Common myeloid progenitor, CD34-positive (primary cell): ENCODE data around the gene RAD51B.
A peak's percentile ranks its signal among the peaks of the same experiment; 100 is the strongest.

Experiments used
- CTCF ChIA-PET: fragments of 350-600 bp; sonication (Branson Sonifier 250); formaldehyde crosslinking; loops from one replicate; lab custom pipeline; 2021; ENCODE audit warnings: antibody characterized with exemption; lab: Charles Lee
- POLR2A ChIA-PET: fragments of 350-600 bp; sonication (Branson Sonifier 250); formaldehyde crosslinking; loops from one replicate; lab custom pipeline; 2021; ENCODE audit warnings: antibody characterized with exemption; lab: Charles Lee
- DNase-seq, 3 donors: peaks; one replicate each; pipeline versions ENCODE4 v3.0.0 to v3.0.0-alpha.2; 2013
- H3K27ac ChIP-seq, 2 experiments: 1 replicate in 1 of 2; 2 replicates in 1 of 2; pipeline ENCODE4 v1.7.0; 2013; ENCODE audit warnings: inconsistent platforms in 2 of 2, low read length in 2 of 2, mild to moderate bottlenecking in 2 of 2, low read depth in 1 of 2, moderate library complexity in 1 of 2; ENCODE audit not compliant: severe bottlenecking in 2 of 2, insufficient read depth in 1 of 2, poor library complexity in 1 of 2
- H3K27me3 ChIP-seq, 5 experiments: replicated peaks in 2 of 5; 1 replicate in 3 of 5; 2 replicates in 2 of 5; pipeline versions ENCODE4 v1.6.1 to v1.7.0; 2013; ENCODE audit warnings: low read length in 4 of 5, mild to moderate bottlenecking in 2 of 5, moderate library complexity in 2 of 5, inconsistent platforms in 1 of 5; ENCODE audit not compliant: insufficient read depth in 5 of 5, control insufficient read depth in 4 of 5
- H3K36me3 ChIP-seq, 4 experiments: 1 replicate in 2 of 4; 2 replicates in 2 of 4; pipeline versions ENCODE4 v1.6.1 to v1.7.0; 2013; ENCODE audit warnings: low read length in 3 of 4, control low read depth in 1 of 4, mild to moderate bottlenecking in 1 of 4; ENCODE audit not compliant: control insufficient read depth in 4 of 4, insufficient read depth in 4 of 4
- H3K4me1 ChIP-seq, 4 experiments: 1 replicate in 3 of 4; 2 replicates in 1 of 4; pipeline versions ENCODE4 v1.6.1 to v1.7.1; 2013; ENCODE audit warnings: low read length in 3 of 4, mild to moderate bottlenecking in 3 of 4, control low read depth in 1 of 4, inconsistent platforms in 1 of 4, moderate library complexity in 1 of 4; ENCODE audit not compliant: control insufficient read depth in 4 of 4, insufficient read depth in 4 of 4; ENCODE audit errors: control extremely low read depth in 1 of 4
- H3K4me3 ChIP-seq, 7 experiments: 1 replicate in 4 of 7; 2 replicates in 3 of 7; pipeline versions ENCODE4 v1.5.1 to v1.7.0; 2013; ENCODE audit warnings: mild to moderate bottlenecking in 7 of 7, low read length in 6 of 7, moderate library complexity in 6 of 7, inconsistent platforms in 2 of 7, low read depth in 2 of 7, control low read depth in 1 of 7; ENCODE audit not compliant: insufficient read depth in 4 of 7, control insufficient read depth in 1 of 7; ENCODE audit errors: extremely low read depth in 1 of 7
- H3K9me3 ChIP-seq, 5 experiments: 1 replicate in 4 of 5; 2 replicates in 1 of 5; pipeline versions ENCODE4 v1.6.1 to v1.7.1; 2013; ENCODE audit warnings: low read length in 4 of 5, mild to moderate bottlenecking in 2 of 5, inconsistent platforms in 1 of 5, low read depth in 1 of 5, moderate library complexity in 1 of 5; ENCODE audit not compliant: control insufficient read depth in 4 of 5, insufficient read depth in 2 of 5; ENCODE audit errors: control extremely low read depth in 1 of 5
- WGBS: methylation state at CpG from one replicate; pipeline ENCODE4 v1.1.5; 2013; ENCODE audit not compliant: insufficient coverage; 5-methylcytosine and 5-hydroxymethylcytosine counted together

Gene RAD51B

DNA sequence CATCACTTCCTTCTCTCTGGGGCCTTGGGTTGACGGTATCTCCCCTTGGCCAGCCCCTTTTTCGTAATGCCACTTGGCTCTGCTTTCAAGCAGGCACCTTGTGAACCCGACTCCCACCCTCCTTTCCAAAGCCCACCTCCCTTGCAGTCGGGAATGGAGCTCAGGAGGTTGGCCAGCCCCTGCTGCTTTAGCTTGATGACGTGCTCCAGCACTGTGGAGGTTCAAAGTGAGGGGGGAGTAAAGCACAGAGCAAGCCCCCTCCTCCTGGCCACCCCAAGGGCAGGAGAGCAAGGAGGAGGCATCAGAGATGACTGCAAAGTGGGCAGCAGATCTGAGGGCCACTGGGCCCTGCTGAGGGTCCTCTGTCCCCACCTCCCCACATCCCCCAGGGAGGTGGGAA is 869.9 kb downstream of the RAD51B start:
- DNase-seq, result no peak
- Histone ChIP-seq H3K9me3 (no peaks in the 10 kb centered on the region), H3K27ac (no peak overlapping the region), H3K36me3 (no peaks in the 10 kb centered on the region), H3K4me1 (peaks cover 11 to 55% (median 43%) of the 10 kb centered on the region in 4 experiments), H3K27me3 (no peaks in the 10 kb centered on the region), H3K4me3 (no peak overlapping the region)
- 17% methylated on average over 1 of the region's 5 CpGs for WGBS
- CTCF ChIA-PET, result interaction anchor here (1.9 kb wide), 1 partner anchor 44 kb away, joined by 5 read pairs; no protein-coding TSS in a partner anchor
- POLR2A ChIA-PET, result no interaction called here

DNA sequence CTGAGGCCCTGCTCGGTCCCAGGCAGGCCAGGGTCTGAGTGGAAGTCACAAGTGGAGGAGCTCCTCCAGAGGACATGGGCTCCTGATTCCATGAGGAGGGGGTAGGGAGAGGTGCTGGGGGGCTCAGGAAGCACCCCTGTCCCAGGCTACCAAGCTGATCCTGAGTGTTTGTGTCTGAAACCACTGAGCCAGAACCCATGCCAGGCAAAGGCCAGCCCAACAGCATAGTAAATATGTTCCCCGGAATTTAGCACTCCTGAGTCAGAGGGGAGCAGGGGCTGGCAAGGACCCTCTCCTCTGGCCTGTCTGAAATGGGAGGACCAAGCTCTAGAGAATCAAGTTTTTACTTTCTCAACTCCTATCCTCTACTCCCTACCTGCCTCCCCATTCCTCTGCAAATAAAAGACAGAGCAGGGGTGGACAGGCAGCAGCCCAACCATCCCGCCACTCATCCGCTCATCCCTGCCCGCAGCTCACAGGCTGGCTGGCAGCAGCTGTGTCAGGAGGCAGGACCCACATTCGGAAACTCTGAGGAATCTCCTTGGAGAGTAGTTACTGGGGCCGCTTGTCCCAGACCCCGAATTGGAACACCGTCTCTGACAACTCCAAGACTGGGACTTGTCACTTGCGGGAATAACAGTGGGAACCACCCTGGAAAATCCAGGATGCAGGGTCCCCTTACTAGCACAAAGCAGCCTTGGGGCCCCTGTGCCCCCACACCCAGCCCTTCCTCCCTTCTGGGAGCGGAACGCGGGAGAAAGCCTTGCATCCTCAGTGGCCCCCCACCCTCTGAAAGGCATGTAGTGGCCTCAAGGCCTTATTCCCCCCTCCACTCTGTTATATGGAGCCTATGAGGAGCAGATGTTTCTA is 870.7 kb downstream of the RAD51B start:
- Histone ChIP-seq H3K4me1 (peaks cover 3 to 51% (median 41%) of the 10 kb centered on the region in 4 experiments), H3K9me3 (no peaks in the 10 kb centered on the region), H3K36me3 (no peaks in the 10 kb centered on the region), H3K4me3 (no peak overlapping the region), H3K27me3 (no peaks in the 10 kb centered on the region), H3K27ac (no peak overlapping the region)
- no peak for DNase-seq
- ChIA-PET CTCF (interaction anchor here (0.8 to 1.9 kb wide), 2 partner anchors 29 to 43 kb away, joined by 3 to 5 read pairs; no protein-coding TSS in a partner anchor), POLR2A (no interaction called here)
- 98% methylated on average over 10 of the region's 13 CpGs for WGBS

DNA sequence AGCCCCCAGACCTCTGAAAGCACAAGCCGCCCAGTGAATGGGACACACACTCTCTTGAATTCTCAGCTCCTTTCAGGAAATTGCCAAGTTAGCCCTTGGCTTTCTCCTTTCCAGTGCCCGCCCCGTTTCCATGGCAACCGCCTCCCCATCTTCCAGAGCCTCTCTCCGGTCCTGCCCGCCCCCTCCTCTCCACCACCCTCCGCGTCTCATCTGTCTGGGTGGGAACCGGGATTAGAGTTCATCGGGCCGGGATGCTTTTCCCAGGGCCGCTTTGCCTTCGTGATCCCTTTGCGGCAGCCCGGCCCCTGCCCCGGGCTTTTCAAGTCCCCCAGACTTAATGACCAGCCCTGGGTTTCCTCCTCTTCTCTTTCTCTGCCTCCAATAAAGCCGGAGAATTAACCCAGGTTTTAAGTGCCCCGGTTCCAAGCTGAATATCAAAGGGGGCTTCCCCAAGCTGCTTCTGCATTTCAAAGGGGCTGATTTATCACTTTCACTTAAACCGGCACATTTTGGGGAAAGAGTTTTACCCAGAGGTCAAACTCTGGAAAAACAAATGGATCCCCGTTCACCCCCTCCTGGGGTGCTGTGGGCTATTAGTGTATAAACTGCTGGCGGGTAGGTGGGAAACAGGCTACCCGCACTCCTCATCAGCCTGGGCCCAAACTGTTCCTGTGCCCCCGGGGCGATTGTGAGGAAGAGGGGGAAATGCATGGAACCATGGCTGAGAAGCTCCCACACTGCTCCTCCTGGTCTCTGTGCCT is 871.6 kb downstream of the RAD51B start:
- Histone ChIP-seq H3K9me3 (no peaks in the 10 kb centered on the region), H3K4me3 (no peak overlapping the region), H3K4me1 (peaks cover 0 to 46% (median 33%) of the 10 kb centered on the region in 4 experiments), H3K27ac (no peak overlapping the region), H3K27me3 (no peaks in the 10 kb centered on the region), H3K36me3 (no peaks in the 10 kb centered on the region)
- ChIA-PET CTCF (interaction anchor here (1.3 kb wide), 1 partner anchor 37 kb away, joined by 3 read pairs; no protein-coding TSS in a partner anchor), POLR2A (interaction anchor here (0.7 kb wide), 1 partner anchor 8 kb away, joined by 3 read pairs; no protein-coding TSS in a partner anchor)
- 79% methylated on average over 20 of the region's 24 CpGs for whole genome bisulfite sequencing
- peak in 2 of 3 donors; percentile 79 for DNase-seq

DNA sequence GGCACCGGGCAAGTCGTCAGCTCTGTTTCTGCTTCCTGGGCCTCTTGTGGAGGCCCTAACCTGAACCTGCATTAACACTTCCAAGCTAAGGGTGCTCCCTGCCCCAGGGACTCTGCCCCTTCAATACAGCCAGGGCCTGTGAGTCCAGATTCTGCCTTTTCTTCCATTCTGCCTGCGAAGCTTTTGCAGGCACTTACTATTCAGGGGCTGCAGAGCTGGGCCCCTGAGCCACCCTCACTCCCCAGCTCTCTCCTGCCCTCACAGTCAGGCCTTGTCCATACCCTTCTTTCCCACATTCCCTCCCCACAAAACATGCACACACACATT is 872.2 kb downstream of the RAD51B start:
- POLR2A ChIA-PET, result interaction anchor here (0.7 kb wide), 1 partner anchor 8 kb away, joined by 3 read pairs; no protein-coding TSS in a partner anchor
- H3K4me1 ChIP-seq, result peaks cover 0 to 45% (median 30%) of the 10 kb centered on the region in 4 experiments

DNA sequence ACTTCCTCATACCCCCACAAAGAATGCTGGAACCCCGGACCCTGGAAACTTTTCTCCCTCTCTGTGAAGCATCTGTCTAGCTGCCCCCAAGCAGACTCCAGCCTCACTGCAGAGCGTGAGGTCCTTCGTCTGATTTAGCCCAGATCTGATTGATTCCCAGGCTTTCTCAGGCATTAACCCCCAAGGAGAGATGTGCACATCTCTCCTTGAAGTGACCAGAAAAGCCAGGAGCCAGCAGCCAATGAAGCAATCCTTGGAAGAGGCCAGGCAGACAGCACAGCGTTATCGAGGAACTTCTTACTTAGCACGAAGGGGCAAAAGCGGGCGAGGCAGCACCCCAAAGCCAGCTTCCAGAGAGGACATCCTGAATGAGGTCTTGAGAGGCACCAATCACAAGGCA is 872.6 kb downstream of the RAD51B start:
- POLR2A ChIA-PET, result no interaction called here

More for the DNA sequence above, 872.2 kb downstream of the RAD51B start:
- no peak for DNase-seq
- Histone ChIP-seq H3K27ac (no peak overlapping the region), H3K27me3 (no peaks in the 10 kb centered on the region), H3K4me3 (no peak overlapping the region), H3K9me3 (no peaks in the 10 kb centered on the region), H3K36me3 (no peaks in the 10 kb centered on the region)
- 78% methylated on average over 3 of the region's 3 CpGs for WGBS
- CTCF ChIA-PET, result interaction anchor here (1.3 kb wide), 1 partner anchor 37 kb away, joined by 3 read pairs; no protein-coding TSS in a partner anchor

DNA sequence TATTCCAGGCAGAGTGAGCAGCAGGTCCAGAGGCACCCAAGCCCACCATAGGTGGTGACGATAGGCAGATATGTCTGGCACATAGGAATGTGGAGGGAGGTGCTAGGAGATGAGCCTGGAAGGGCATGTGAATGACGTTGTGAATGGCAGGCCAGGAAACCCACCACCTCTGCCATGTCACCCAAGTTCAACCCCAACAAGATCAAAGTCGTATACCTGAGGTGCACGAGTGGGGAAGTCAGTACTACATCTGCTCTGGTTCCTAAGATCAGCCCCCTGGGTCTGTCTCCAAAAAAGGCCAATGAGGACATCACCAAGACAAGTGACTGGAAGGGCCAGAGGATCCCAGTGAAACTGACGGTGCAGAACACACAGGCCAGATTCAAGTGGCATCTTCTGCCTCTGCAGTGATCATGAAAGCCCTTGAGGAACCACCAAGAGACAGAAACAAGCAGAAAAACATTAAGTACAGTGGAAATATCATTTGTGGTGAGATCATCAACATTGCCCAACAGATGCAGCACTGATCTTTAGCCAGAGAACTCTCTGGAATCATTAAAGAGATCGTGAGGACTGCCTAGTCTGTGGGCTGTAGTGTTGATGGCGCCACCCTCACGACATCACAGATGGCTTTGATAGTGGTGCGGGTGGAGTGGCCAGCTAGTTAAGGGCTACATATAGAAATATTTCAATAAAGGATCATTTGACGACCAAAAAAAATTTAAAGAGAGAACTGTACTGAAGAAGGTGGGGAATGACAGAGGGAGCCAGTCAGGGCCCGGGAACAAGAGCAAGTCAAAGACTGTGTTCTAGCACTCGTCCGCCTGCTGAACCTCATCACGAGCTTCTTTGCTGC is 873.6 kb downstream of the RAD51B start:
- Histone ChIP-seq H3K4me3 (no peak overlapping the region), H3K36me3 (no peaks in the 10 kb centered on the region), H3K4me1 (peaks cover 0 to 45% (median 29%) of the 10 kb centered on the region in 4 experiments), H3K27ac (no peak overlapping the region), H3K9me3 (no peaks in the 10 kb centered on the region), H3K27me3 (no peaks in the 10 kb centered on the region)
- 94% methylated on average over 14 of the region's 14 CpGs for WGBS
- CTCF ChIA-PET, result interaction anchor here (0.6 to 1.3 kb wide), 4 partner anchors 8 to 61 kb away, joined by 3 to 4 read pairs (median 4); no protein-coding TSS in a partner anchor
- no peak for DNase-seq
- POLR2A ChIA-PET, result no interaction called here

More for the DNA sequence above, 872.6 kb downstream of the RAD51B start:
- Histone ChIP-seq H3K4me1 (peaks cover 0 to 45% (median 29%) of the 10 kb centered on the region in 4 experiments), H3K4me3 (no peak overlapping the region), H3K27me3 (no peaks in the 10 kb centered on the region), H3K36me3 (no peaks in the 10 kb centered on the region), H3K27ac (no peak overlapping the region), H3K9me3 (no peaks in the 10 kb centered on the region)
- WGBS, result 56% methylated on average over 8 of the region's 8 CpGs
- CTCF ChIA-PET, result interaction anchor here (0.6 to 1.3 kb wide), 3 partner anchors 36 to 62 kb away, joined by 3 read pairs; no protein-coding TSS in a partner anchor
- no peak for DNase-seq
